ENCODE data around the gene SPCS3. TPM values are rescaled to one million over a fixed set of nuclear protein-coding genes. Genes with fewer than 3 reads are reported as not detected.
A peak's percentile ranks its signal among the peaks of the same experiment; 100 is the strongest.

SPCS3 gene
- total and polyA plus RNA-seq, 2 experiments from 2014 or later, result 62.5 to 79.9 TPM

- TF ChIP-seq POLR2AphosphoS5 (IDR thresholded peaks at IDR 0.05; ENCODE audit: low read depth), result no peak
- no peak for TF ChIP-seq ZNF331 (CRISPR knock-in tag; IDR thresholded peaks at IDR 0.05; ENCODE audit: low read depth)
- TF ChIP-seq, protein P1, sequence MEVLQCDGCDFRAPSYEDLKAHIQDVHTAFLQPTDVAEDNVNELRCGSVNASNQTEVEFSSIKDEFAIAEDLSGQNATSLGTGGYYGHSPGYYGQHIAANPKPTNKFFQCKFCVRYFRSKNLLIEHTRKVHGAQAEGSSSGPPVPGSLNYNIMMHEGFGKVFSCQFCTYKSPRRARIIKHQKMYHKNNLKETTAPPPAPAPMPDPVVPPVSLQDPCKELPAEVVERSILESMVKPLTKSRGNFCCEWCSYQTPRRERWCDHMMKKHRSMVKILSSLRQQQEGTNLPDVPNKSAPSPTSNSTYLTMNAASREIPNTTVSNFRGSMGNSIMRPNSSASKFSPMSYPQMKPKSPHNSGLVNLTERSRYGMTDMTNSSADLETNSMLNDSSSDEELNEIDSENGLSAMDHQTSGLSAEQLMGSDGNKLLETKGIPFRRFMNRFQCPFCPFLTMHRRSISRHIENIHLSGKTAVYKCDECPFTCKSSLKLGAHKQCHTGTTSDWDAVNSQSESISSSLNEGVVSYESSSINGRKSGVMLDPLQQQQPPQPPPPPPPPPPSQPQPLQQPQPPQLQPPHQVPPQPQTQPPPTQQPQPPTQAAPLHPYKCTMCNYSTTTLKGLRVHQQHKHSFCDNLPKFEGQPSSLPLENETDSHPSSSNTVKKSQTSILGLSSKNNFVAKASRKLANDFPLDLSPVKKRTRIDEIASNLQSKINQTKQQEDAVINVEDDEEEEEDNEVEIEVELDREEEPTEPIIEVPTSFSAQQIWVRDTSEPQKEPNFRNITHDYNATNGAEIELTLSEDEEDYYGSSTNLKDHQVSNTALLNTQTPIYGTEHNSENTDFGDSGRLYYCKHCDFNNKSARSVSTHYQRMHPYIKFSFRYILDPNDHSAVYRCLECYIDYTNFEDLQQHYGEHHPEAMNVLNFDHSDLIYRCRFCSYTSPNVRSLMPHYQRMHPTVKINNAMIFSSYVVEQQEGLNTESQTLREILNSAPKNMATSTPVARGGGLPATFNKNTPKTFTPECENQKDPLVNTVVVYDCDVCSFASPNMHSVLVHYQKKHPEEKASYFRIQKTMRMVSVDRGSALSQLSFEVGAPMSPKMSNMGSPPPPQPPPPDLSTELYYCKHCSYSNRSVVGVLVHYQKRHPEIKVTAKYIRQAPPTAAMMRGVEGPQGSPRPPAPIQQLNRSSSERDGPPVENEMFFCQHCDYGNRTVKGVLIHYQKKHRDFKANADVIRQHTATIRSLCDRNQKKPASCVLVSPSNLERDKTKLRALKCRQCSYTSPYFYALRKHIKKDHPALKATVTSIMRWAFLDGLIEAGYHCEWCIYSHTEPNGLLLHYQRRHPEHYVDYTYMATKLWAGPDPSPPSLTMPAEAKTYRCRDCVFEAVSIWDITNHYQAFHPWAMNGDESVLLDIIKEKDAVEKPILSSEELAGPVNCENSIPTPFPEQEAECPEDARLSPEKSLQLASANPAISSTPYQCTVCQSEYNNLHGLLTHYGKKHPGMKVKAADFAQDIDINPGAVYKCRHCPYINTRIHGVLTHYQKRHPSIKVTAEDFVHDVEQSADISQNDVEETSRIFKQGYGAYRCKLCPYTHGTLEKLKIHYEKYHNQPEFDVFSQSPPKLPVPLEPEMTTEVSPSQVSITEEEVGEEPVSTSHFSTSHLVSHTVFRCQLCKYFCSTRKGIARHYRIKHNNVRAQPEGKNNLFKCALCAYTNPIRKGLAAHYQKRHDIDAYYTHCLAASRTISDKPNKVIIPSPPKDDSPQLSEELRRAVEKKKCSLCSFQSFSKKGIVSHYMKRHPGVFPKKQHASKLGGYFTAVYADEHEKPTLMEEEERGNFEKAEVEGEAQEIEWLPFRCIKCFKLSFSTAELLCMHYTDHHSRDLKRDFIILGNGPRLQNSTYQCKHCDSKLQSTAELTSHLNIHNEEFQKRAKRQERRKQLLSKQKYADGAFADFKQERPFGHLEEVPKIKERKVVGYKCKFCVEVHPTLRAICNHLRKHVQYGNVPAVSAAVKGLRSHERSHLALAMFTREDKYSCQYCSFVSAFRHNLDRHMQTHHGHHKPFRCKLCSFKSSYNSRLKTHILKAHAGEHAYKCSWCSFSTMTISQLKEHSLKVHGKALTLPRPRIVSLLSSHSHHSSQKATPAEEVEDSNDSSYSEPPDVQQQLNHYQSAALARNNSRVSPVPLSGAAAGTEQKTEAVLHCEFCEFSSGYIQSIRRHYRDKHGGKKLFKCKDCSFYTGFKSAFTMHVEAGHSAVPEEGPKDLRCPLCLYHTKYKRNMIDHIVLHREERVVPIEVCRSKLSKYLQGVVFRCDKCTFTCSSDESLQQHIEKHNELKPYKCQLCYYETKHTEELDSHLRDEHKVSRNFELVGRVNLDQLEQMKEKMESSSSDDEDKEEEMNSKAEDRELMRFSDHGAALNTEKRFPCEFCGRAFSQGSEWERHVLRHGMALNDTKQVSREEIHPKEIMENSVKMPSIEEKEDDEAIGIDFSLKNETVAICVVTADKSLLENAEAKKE (CRISPR knock-in tag; IDR thresholded peaks at IDR 0.05), result no peak
- TF ChIP-seq CTCF (conservative IDR thresholded peaks at IDR 0.05; ENCODE audit: low read depth in 2 of 2), result no peak
- TF ChIP-seq JUNB (IDR thresholded peaks at IDR 0.05; ENCODE audit: unreplicated experiment), result no peak
- peak overlapping the region; percentile 95 for H3K4me3 Mint-ChIP-seq
- Histone ChIP-seq H3K4me3 (peak overlapping the region; percentile 67), H3K27me3 (ENCODE audit: insufficient read depth) (no peaks in the 10 kb centered on the region), H3K36me3 (ENCODE audit: insufficient read depth) (no peaks in the 10 kb centered on the region), H2AFZ (no peak overlapping the region), H3F3A (replicated peaks; ENCODE audit: low read depth) (no peaks in the 10 kb centered on the region; the same call in 1 of the 2 replicates), H3K4me2 (peak overlapping the region; percentile 95), H3K79me2 (replicated peaks; ENCODE audit: insufficient read depth) (peaks cover 56% of the 10 kb centered on the region), H3K27ac (ENCODE audit: low read depth) (no peak overlapping the region), H3K4me1 (ENCODE audit: insufficient read depth) (no peaks in the 10 kb centered on the region; the same call in 1 of the 2 replicates), H3K9me2 (ENCODE audit: insufficient read depth) (no peaks in the 10 kb centered on the region), H4K20me1 (replicated peaks; ENCODE audit: insufficient read depth) (0 out of 2 replicates have a peak, but pooled peaks cover 6% of the 10 kb centered on the region)
- ATAC-seq (no peak), DNase-seq (ENCODE audit: low spot score) (no peak)
- H3K9me3 Mint-ChIP-seq, result no peaks in the 10 kb centered on the region
- H3K4me1 Mint-ChIP-seq, result peaks cover 32% of the 10 kb centered on the region; the same call in 2 of the 3 replicates
- H3K36me3 Mint-ChIP-seq (ENCODE audit: low read depth), result no peaks in the 10 kb centered on the region; the same call in 2 of the 3 replicates
- H3K27me3 Mint-ChIP-seq (ENCODE audit: insufficient read depth, low read depth, poor library complexity), result peaks cover 1% of the 10 kb centered on the region
- H3K27ac Mint-ChIP-seq, result peak overlapping the region; percentile 17
Measured at GRCh38 chr4:176320976-176321361, 1.2 kb downstream of the SPCS3 start.

Data from GM23338 (cell line).